Right lobe of liver (tissue), 6 donors: ENCODE data around the gene TMEFF2. TPM values are rescaled to one million over a fixed set of nuclear protein-coding genes. Genes with fewer than 3 reads are reported as not detected.

Source experiments
- ATAC-seq, 4 donors: fragments of 200-7000 bp; cut with Tn5 transposase; one replicate each; pipeline ENCODE4 v1.9.1; 2020; ENCODE audit warnings: mild to moderate bottlenecking in 4 of 4, moderate library complexity in 4 of 4
- DNase-seq, 3 donors: peaks; one replicate each; pipeline ENCODE4 v3.0.0-alpha.2; 2020
- H3K27ac ChIP-seq, 3 donors: fragments of 200-600 bp; one replicate each; pipeline ENCODE4 v1.8.0; 2022
- H3K27me3 ChIP-seq, 2 donors: fragments of 200-600 bp; one replicate each; pipeline ENCODE4 v1.8.0; 2022
- H3K36me3 ChIP-seq, 4 donors: fragments of 200-600 bp; sonication (generic) in 1 of 4; one replicate each; pipeline versions ENCODE4 v1.5.1 to v1.8.0; 2017 to 2022; ENCODE audit warnings: control low read depth in 1 of 4
- H3K4me1 ChIP-seq, 4 donors: fragments of 200-600 bp; sonication (generic) in 1 of 4; one replicate each; pipeline versions ENCODE4 v1.5.1 to v1.8.0; 2017 to 2022; ENCODE audit warnings: control low read depth in 1 of 4
- H3K4me3 ChIP-seq, 3 donors: fragments of 200-600 bp; one replicate each; pipeline ENCODE4 v1.8.0; 2022
- H3K9me3 ChIP-seq, 4 donors: fragments of 200-600 bp; sonication (generic) in 1 of 4; one replicate each; pipeline versions ENCODE4 v1.5.1 to v1.8.0; 2017 to 2022; ENCODE audit warnings: control low read depth in 1 of 4
- POLR2A ChIP-seq: fragments of 450-650 bp; IDR thresholded peaks from one replicate; pipeline ENCODE4 v1.6.1; 2017; ENCODE audit warnings: antibody characterized with exemption, mild to moderate bottlenecking
- WGBS: methylation state at CpG from one replicate; pipeline ENCODE4 v1.1.6; 2018; ENCODE audit warnings: low coverage, low lambda C conversion rate; ENCODE audit not compliant: insufficient coverage; ENCODE audit errors: missing lambda C conversion rate; 5-methylcytosine and 5-hydroxymethylcytosine counted together
- intact Hi-C, 2 donors: fragments of 100-400 bp; cut with DNase I; formaldehyde crosslinking; loops; one replicate each; pipeline versions ENCODE4 v1.11.2 to v1.14.1; 2022
- total RNA-seq, 6 experiments: library from RNA; depleted of rRNA in 2 of 6; stranded (reverse); fragments of >200 nt in 2 of 6; fragmentation: NEBNext Ultra II Directional in 3 of 6; extraction: Animal tissue kit (Norgen Biotek cat#: 25700) in 3 of 6; gene quantifications; one replicate each; pipeline versions ENCODE4 v1.1.0 to v1.2.4, GENCODE V29; 2016 to 2023
- TF ChIP-seq, protein P1 (sequence below), 4 donors: fragments of 200-600 bp in 3 of 4; fragments of 450-650 bp in 1 of 4; IDR thresholded peaks; one replicate each; pipeline versions ENCODE4 v1.5.1 to v1.8.0; 2016 to 2022; ENCODE audit warnings: antibody characterized with exemption in 4 of 4, mild to moderate bottlenecking in 2 of 4
- donor health status: DM: no; HTN: yes; CAD: no.
- donor health status: DM: no; HTN: no; CAD: no.
- donor health status: DM: no; HTN: no; CAD: no.
- donor health status: DM: no; HTN: yes; CAD: no.
- donor health status: DM: no; HTN: yes; CAD: no.

Gene TMEFF2
- total RNA-seq, 6 experiments from 2014 or later = not detected

DNA sequence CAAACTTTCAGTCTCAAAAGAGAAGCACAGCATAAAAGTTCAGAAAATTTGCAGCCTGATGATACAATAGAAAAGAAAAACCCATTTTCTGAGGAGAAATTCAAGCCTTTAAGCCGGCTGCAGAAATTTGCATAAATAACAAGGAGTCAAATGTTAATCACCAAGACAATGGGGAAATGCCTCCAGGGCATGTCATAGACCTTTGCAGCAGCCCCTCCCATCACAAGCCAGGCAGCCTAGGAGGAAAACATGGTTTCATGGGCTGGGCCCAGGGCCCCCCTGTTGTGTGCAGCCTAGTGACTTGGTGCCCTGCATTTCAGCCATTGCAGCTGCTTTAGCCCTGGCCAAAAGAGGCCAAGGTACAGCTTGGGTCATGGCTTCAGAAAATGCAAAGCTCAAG is 293.7 kb downstream of the TMEFF2 start:
- no peaks in the 10 kb centered on the region for H3K4me1 ChIP-seq
- DNase-seq = no peak
- no peak overlapping the region for H3K27ac ChIP-seq
- no peaks in the 10 kb centered on the region for H3K27me3 ChIP-seq
- ATAC-seq = no peak
- intact Hi-C loops = no loop called here
- H3K36me3 ChIP-seq = no peaks in the 10 kb centered on the region
- 86% methylated on average over 1 of the region's 1 CpG for WGBS
- TF ChIP-seq, protein P1, sequence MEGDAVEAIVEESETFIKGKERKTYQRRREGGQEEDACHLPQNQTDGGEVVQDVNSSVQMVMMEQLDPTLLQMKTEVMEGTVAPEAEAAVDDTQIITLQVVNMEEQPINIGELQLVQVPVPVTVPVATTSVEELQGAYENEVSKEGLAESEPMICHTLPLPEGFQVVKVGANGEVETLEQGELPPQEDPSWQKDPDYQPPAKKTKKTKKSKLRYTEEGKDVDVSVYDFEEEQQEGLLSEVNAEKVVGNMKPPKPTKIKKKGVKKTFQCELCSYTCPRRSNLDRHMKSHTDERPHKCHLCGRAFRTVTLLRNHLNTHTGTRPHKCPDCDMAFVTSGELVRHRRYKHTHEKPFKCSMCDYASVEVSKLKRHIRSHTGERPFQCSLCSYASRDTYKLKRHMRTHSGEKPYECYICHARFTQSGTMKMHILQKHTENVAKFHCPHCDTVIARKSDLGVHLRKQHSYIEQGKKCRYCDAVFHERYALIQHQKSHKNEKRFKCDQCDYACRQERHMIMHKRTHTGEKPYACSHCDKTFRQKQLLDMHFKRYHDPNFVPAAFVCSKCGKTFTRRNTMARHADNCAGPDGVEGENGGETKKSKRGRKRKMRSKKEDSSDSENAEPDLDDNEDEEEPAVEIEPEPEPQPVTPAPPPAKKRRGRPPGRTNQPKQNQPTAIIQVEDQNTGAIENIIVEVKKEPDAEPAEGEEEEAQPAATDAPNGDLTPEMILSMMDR (IDR thresholded peaks at IDR 0.05) = no peak
- no peak for TF ChIP-seq POLR2A
- no peaks in the 10 kb centered on the region for H3K9me3 ChIP-seq
- H3K4me3 ChIP-seq = no peak overlapping the region

DNA sequence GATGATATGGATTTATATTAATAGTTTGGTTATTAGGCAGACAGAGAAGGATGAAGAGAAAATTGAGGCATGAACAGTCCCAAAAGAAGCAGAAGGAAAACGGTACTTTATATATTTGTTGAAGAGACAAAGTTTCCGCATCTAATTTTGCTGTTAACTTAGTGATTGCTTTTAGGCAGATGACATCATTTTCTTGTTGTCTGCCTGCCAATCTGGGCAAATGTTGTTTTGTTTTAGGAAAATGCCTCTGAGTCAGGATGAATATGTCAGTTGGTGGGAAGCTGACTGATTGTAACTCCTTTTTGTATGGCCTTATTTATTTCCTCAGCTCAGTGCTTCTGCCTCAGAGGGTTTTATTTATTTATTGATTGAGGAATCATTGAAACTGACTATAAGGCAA is 295.3 kb downstream of the TMEFF2 start:
- TF ChIP-seq, protein P1 (IDR thresholded peaks at IDR 0.05) = no peak
- no peak for TF ChIP-seq POLR2A
- H3K4me3 ChIP-seq = no peak overlapping the region
- DNase-seq (no peak), ATAC-seq (peak in 1 of 4 donors; percentile 52)
- H3K27me3 ChIP-seq = no peaks in the 10 kb centered on the region
- intact Hi-C loops = no loop called here
- 88% methylated on average over 2 of the region's 2 CpGs for WGBS
- H3K4me1 ChIP-seq = no peaks in the 10 kb centered on the region
- H3K36me3 ChIP-seq = no peaks in the 10 kb centered on the region
- no peaks in the 10 kb centered on the region for H3K9me3 ChIP-seq
- no peak overlapping the region for H3K27ac ChIP-seq
